Thoracic aorta (tissue), 2 donors: ENCODE results near the gene DNAI7. TPM values are rescaled to one million over a fixed set of nuclear protein-coding genes. Genes with fewer than 3 reads are reported as not detected.

Source experiments
- ATAC-seq: fragments of 150-250 bp; one replicate; pipeline ENCODE4 v1.8.0; 2017; ENCODE audit warnings: low read depth; ENCODE audit not compliant: insufficient number of reproducible peaks, low FRiP score
- DNase-seq: peaks from one replicate; pipeline ENCODE4 v3.0.0-alpha.2; 2020; ENCODE audit warnings: low spot score
- H3K27ac ChIP-seq, 2 donors: fragments of 200-600 bp; sonication (generic); 1 replicate in 1 of 2; 2 replicates in 1 of 2; pipeline ENCODE4 v1.5.1; 2016; ENCODE audit warnings: mild to moderate bottlenecking in 2 of 2, moderate library complexity in 2 of 2
- H3K27me3 ChIP-seq: fragments of 200-600 bp; sonication (generic); replicated peaks from 2 replicates; pipeline ENCODE4 v1.6.0; 2016; ENCODE audit warnings: mild to moderate bottlenecking; ENCODE audit not compliant: insufficient read depth
- H3K36me3 ChIP-seq: fragments of 200-600 bp; sonication (generic); one replicate; pipeline ENCODE4 v1.5.1; 2016
- H3K4me1 ChIP-seq, 2 donors: fragments of 200-600 bp; sonication (generic); 1 replicate in 1 of 2; 2 replicates in 1 of 2; pipeline versions ENCODE4 v1.5.1 to v1.6.0; 2016; ENCODE audit warnings: low read depth in 2 of 2, mild to moderate bottlenecking in 1 of 2; ENCODE audit not compliant: control insufficient read depth in 1 of 2
- H3K4me3 ChIP-seq: fragments of 200-600 bp; sonication (generic); 2 replicates; pipeline ENCODE4 v1.5.1; 2016; ENCODE audit warnings: mild to moderate bottlenecking
- H3K9me3 ChIP-seq: fragments of 200-600 bp; sonication (generic); 2 replicates; pipeline ENCODE4 v1.5.1; 2016
- CTCF ChIP-seq: fragments of 200-600 bp; sonication (generic); IDR thresholded peaks from one replicate; pipeline ENCODE4 v1.5.1; 2019; ENCODE audit warnings: antibody characterized with exemption
- total RNA-seq, 2 donors: library from RNA; depleted of rRNA; stranded (reverse); fragments of >200 nt; gene quantifications; one replicate each; pipeline versions ENCODE4 v1.1.0 to v1.2.3, GENCODE V29; 2016

Gene DNAI7
- total RNA-seq, 2 donors from 2014 or later, result not detected

- Histone ChIP-seq H3K27me3 (no peaks in the 10 kb centered on the region), H3K9me3 (no peaks in the 10 kb centered on the region), H3K36me3 (no peaks in the 10 kb centered on the region), H3K27ac (no peak overlapping the region), H3K4me3 (no peak overlapping the region), H3K4me1 (no peaks in the 10 kb centered on the region)
- DNase-seq (no peak), ATAC-seq (no peak)
- TF ChIP-seq CTCF, result no peak
Observed at GRCh38 chr12:25131270-25131669, 63.7 kb downstream of the DNAI7 start.

DNA sequence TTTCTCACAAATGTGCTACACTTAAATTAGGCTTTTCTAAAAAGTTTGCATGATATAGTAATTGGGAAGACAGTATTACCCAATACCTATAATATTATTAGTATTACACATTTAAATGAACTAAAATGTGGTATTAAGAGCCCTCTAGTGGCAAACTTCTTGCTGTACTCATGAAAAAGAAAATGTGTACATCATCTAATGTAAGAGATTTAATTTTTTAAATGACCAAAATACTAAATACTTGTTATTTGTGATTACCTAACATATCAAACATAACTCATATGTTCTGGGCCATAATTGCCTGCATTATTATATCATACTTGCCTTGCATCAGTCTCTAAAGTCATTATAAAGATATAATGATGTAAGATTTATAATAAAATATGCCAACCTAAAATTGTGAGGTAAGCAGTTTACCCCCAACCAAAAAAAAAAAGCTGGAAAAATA is 64.2 kb downstream of the DNAI7 start:
- Histone ChIP-seq H3K36me3 (no peaks in the 10 kb centered on the region), H3K4me3 (no peak overlapping the region), H3K27ac (no peak overlapping the region), H3K9me3 (no peaks in the 10 kb centered on the region), H3K4me1 (no peaks in the 10 kb centered on the region), H3K27me3 (no peaks in the 10 kb centered on the region)
- DNase-seq (no peak), ATAC-seq (no peak)
- TF ChIP-seq CTCF, result peak; percentile 66

- no peak for ATAC-seq
- H3K36me3 ChIP-seq, result no peaks in the 10 kb centered on the region
- H3K4me3 ChIP-seq, result no peak overlapping the region
- no peak overlapping the region for H3K27ac ChIP-seq
- H3K9me3 ChIP-seq, result no peaks in the 10 kb centered on the region
- DNase-seq, result no peak
- TF ChIP-seq CTCF, result no peak
- no peaks in the 10 kb centered on the region for H3K27me3 ChIP-seq
- no peaks in the 10 kb centered on the region for H3K4me1 ChIP-seq
Observed at GRCh38 chr12:25126746-25127145, 68.2 kb downstream of the DNAI7 start.

GRCh38 chr12:25126101-25126500 is 68.9 kb downstream of the DNAI7 start:
- ATAC-seq, result no peak

DNA sequence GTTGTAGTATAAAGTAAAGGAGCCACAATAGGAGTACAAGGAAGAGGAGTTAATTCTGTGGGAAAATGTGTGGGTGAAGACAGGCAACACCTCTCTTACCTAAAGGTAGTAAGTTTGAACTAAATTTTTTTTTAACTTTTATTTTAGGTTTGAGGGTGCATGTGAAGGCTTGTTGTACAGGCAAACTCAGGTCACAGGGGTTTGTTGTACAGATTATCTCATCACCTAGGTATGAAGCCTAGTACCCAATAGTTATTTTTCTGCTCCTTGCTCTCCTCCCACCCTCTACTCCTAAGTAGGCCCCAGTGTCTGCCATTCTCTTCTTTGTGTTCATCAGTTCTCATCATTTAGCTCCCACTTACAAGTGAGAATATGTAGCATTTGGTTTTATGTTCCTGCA is 70.5 kb downstream of the DNAI7 start:
- Histone ChIP-seq H3K4me3 (no peak overlapping the region), H3K27me3 (no peaks in the 10 kb centered on the region), H3K27ac (no peak overlapping the region), H3K9me3 (no peaks in the 10 kb centered on the region), H3K4me1 (no peaks in the 10 kb centered on the region), H3K36me3 (no peaks in the 10 kb centered on the region)
- ATAC-seq, result no peak
- DNase-seq, result no peak
- no peak for TF ChIP-seq CTCF

More at GRCh38 chr12:25126101-25126500, 68.9 kb downstream of the DNAI7 start:
- Histone ChIP-seq H3K27ac (no peak overlapping the region), H3K36me3 (no peaks in the 10 kb centered on the region), H3K4me3 (no peak overlapping the region), H3K9me3 (no peaks in the 10 kb centered on the region), H3K27me3 (no peaks in the 10 kb centered on the region), H3K4me1 (no peaks in the 10 kb centered on the region)
- DNase-seq, result no peak
- TF ChIP-seq CTCF, result no peak
